H1 (cell line): ENCODE results near the gene HDAC9. TPM values are rescaled to one million over a fixed set of nuclear protein-coding genes. Genes with fewer than 3 reads are reported as not detected.
A peak's percentile ranks its signal among the peaks of the same experiment; 100 is the strongest.

Experiments used
- CTCF ChIA-PET: fragments of 300-600 bp; sonication (Branson Sonifier 250); formaldehyde crosslinking; loops from one replicate; lab custom pipeline; 2021; ENCODE audit not compliant: partially characterized antibody; lab: Charles Lee
- POLR2A ChIA-PET: fragments of 300-600 bp; sonication (Branson Sonifier 250); formaldehyde crosslinking; loops from one replicate; lab custom pipeline; 2021; ENCODE audit warnings: inconsistent platforms; ENCODE audit not compliant: partially characterized antibody; lab: Charles Lee
- DNase-seq, 2 experiments: peaks; one replicate each; pipeline versions ENCODE4 v3.0.0 to v3.0.0-alpha.2; 2010 to 2022; ENCODE audit warnings: low spot score in 2 of 2, low read depth in 1 of 2, mixed read lengths in 1 of 2
- FAIRE-seq: peaks from 2 replicates; lab custom pipeline; 2011; peaks lifted over from hg19 to GRCh38; lab: Jason Lieb, UNC
- H2AFZ ChIP-seq: 2 replicates; pipeline ENCODE4 v1.8.1; 2012; ENCODE audit warnings: low read length, inconsistent platforms
- H2AK5ac ChIP-seq: 2 replicates; pipeline ENCODE4 v1.6.1; 2013; ENCODE audit warnings: low read depth, low read length
- H2BK120ac ChIP-seq: replicated peaks from 2 replicates; pipeline ENCODE3; 2013; ENCODE audit warnings: low read depth, low read length, inconsistent platforms
- H2BK12ac ChIP-seq: 2 replicates; pipeline ENCODE4 v1.6.1; 2013; ENCODE audit warnings: low read depth, low read length
- H2BK15ac ChIP-seq: 2 replicates; pipeline ENCODE4 v1.6.1; 2013; ENCODE audit warnings: low read length
- H2BK20ac ChIP-seq: 2 replicates; pipeline ENCODE4 v1.6.1; 2013; ENCODE audit warnings: low read length
- H2BK5ac ChIP-seq: 2 replicates; pipeline ENCODE4 v1.6.1; 2013; ENCODE audit warnings: low read depth, low read length
- H3K14ac ChIP-seq: 2 replicates; pipeline ENCODE4 v1.6.1; 2013; ENCODE audit warnings: inconsistent platforms; ENCODE audit not compliant: insufficient read length
- H3K18ac ChIP-seq: 2 replicates; pipeline ENCODE4 v1.6.1; 2013; ENCODE audit warnings: low read length; ENCODE audit errors: extremely low read depth
- H3K23ac ChIP-seq: 2 replicates; pipeline ENCODE4 v1.6.1; 2013; ENCODE audit warnings: inconsistent platforms; ENCODE audit not compliant: insufficient read length
- H3K23me2 ChIP-seq: 2 replicates; pipeline ENCODE4 v1.6.1; 2013; ENCODE audit warnings: low read depth, low read length
- H3K27ac ChIP-seq: 2 replicates; pipeline ENCODE4 v1.6.1; 2011; ENCODE audit warnings: low read depth, low read length, inconsistent platforms
- H3K27me3 ChIP-seq, 4 experiments: replicated peaks in 1 of 4; 1 replicate in 1 of 4; 2 replicates in 3 of 4; pipeline versions ENCODE4 v1.6.1 to v1.8.1; 2011 to 2013; ENCODE audit warnings: low read length in 3 of 4, mild to moderate bottlenecking in 3 of 4, inconsistent platforms in 2 of 4, mixed read lengths in 2 of 4, moderate library complexity in 1 of 4; ENCODE audit not compliant: control insufficient read depth in 3 of 4, insufficient read depth in 3 of 4; ENCODE audit errors: extremely low read depth in 1 of 4
- H3K36me3 ChIP-seq, 4 experiments: 2 replicates each; pipeline versions ENCODE4 v1.6.1 to v1.8.1; 2011 to 2013; ENCODE audit warnings: mild to moderate bottlenecking in 4 of 4, low read length in 3 of 4, moderate library complexity in 2 of 4, control low read depth in 1 of 4, inconsistent platforms in 1 of 4; ENCODE audit not compliant: insufficient read depth in 4 of 4, control insufficient read depth in 2 of 4
- H3K4ac ChIP-seq: replicated peaks from 2 replicates; pipeline ENCODE3; 2013; ENCODE audit warnings: low read length, low read depth, mixed read lengths, inconsistent platforms; ENCODE audit not compliant: insufficient read length
- H3K4me1 ChIP-seq, 4 experiments: replicated peaks in 1 of 4; 1 replicate in 1 of 4; 2 replicates in 3 of 4; pipeline versions ENCODE4 v1.6.1 to v1.8.1; 2011 to 2013; ENCODE audit warnings: low read length in 3 of 4, inconsistent platforms in 2 of 4, mixed read lengths in 1 of 4; ENCODE audit not compliant: insufficient read depth in 4 of 4, control insufficient read depth in 3 of 4
- H3K4me2 ChIP-seq, 2 experiments: 2 replicates each; pipeline versions ENCODE4 v1.6.1 to v1.8.1; 2011 to 2013; ENCODE audit warnings: low read depth in 2 of 2, low read length in 2 of 2, control low read depth in 1 of 2, inconsistent platforms in 1 of 2, mild to moderate bottlenecking in 1 of 2; ENCODE audit not compliant: insufficient read depth in 1 of 2
- H3K4me3 ChIP-seq, 4 experiments: fragments of 200-600, 300-600 bp in 1 of 4; sonication (generic), shearing (Covaris generic), sonication (Bioruptor Twin) in 1 of 4; 2 replicates each; pipeline versions ENCODE4 v1.5.1 to v1.8.1; 2011 to 2016; ENCODE audit warnings: low read length in 4 of 4, low read depth in 3 of 4, control low read depth in 2 of 4, inconsistent platforms in 2 of 4, mild to moderate bottlenecking in 2 of 4, mixed read lengths in 1 of 4, moderate library complexity in 1 of 4; ENCODE audit not compliant: insufficient read depth in 2 of 4; ENCODE audit errors: extremely low read depth in 1 of 4
- H3K56ac ChIP-seq: replicated peaks from 2 replicates; pipeline ENCODE3; 2013; ENCODE audit warnings: low read depth, mild to moderate bottlenecking, mixed read lengths, low read length, inconsistent platforms; ENCODE audit not compliant: insufficient read length
- H3K79me1 ChIP-seq: 2 replicates; pipeline ENCODE4 v1.6.1; 2013; ENCODE audit warnings: low read depth, low read length, control low read depth
- H3K79me2 ChIP-seq, 2 experiments: 2 replicates each; pipeline versions ENCODE4 v1.6.1 to v1.8.1; 2012 to 2013; ENCODE audit warnings: low read length in 2 of 2, mild to moderate bottlenecking in 2 of 2, inconsistent platforms in 1 of 2; ENCODE audit not compliant: insufficient read depth in 2 of 2, control insufficient read depth in 1 of 2
- H3K9ac ChIP-seq, 4 experiments: replicated peaks in 1 of 4; 1 replicate in 1 of 4; 2 replicates in 3 of 4; pipeline versions ENCODE4 v1.6.1 to v1.8.1; 2011 to 2013; ENCODE audit warnings: low read depth in 3 of 4, low read length in 3 of 4, control low read depth in 2 of 4, mild to moderate bottlenecking in 2 of 4, moderate library complexity in 2 of 4, inconsistent platforms in 1 of 4; ENCODE audit errors: extremely low read depth in 1 of 4
- H3K9me3 ChIP-seq, 2 experiments: 2 replicates each; pipeline versions ENCODE4 v1.6.1 to v1.8.1; 2012 to 2013; ENCODE audit warnings: mild to moderate bottlenecking in 2 of 2, moderate library complexity in 2 of 2, control low read depth in 1 of 2, inconsistent platforms in 1 of 2, low read depth in 1 of 2, low read length in 1 of 2, mixed read lengths in 1 of 2; ENCODE audit not compliant: insufficient read depth in 2 of 2
- H4K20me1 ChIP-seq, 2 experiments: replicated peaks in 1 of 2; 2 replicates each; pipeline versions ENCODE3 to v1.8.1; 2011 to 2013; ENCODE audit warnings: inconsistent platforms in 2 of 2, low read length in 2 of 2, mild to moderate bottlenecking in 1 of 2; ENCODE audit not compliant: insufficient read depth in 2 of 2, control insufficient read depth in 1 of 2
- H4K5ac ChIP-seq: 2 replicates; pipeline ENCODE4 v1.6.1; 2013; ENCODE audit warnings: low read length, low read depth, mixed read lengths, inconsistent platforms; ENCODE audit not compliant: insufficient read length
- H4K8ac ChIP-seq: 2 replicates; pipeline ENCODE4 v1.8.0; 2013; ENCODE audit warnings: mild to moderate bottlenecking, moderate library complexity, low read length, inconsistent platforms; ENCODE audit not compliant: insufficient read depth; ENCODE audit errors: extremely low read depth
- H4K91ac ChIP-seq: replicated peaks from 2 replicates; pipeline ENCODE3; 2013; ENCODE audit warnings: low read length, mixed read lengths, inconsistent platforms; ENCODE audit not compliant: insufficient read length
- ASH2L ChIP-seq: fragments of 200-600, 300-600 bp; sonication (generic); IDR thresholded peaks from one replicate; pipeline ENCODE4 v1.7.1; 2017; ENCODE audit warnings: low read length
- GTF2F1 ChIP-seq: IDR thresholded peaks from 2 replicates; pipeline ENCODE4 v1.6.1; 2012; ENCODE audit warnings: low read depth, low read length, improper control_type of control experiment, borderline replicate concordance
- MAX ChIP-seq: IDR thresholded peaks from 2 replicates; pipeline ENCODE4 v1.6.1; 2012; ENCODE audit warnings: inconsistent platforms
- SP4 ChIP-seq: IDR thresholded peaks from 2 replicates; pipeline ENCODE4 v1.6.1; 2012; ENCODE audit warnings: low read length, inconsistent platforms
- TAF7 ChIP-seq: optimal IDR thresholded peaks from 2 replicates; pipeline ENCODE3; 2011; ENCODE audit warnings: low read depth, mild to moderate bottlenecking, inconsistent platforms, low read length, moderate library complexity, borderline replicate concordance
- TCF12 ChIP-seq: IDR thresholded peaks from 2 replicates; pipeline ENCODE4 v1.6.1; 2011; ENCODE audit warnings: low read depth, mild to moderate bottlenecking, low read length
- WGBS, 2 experiments: shearing (Covaris generic) in 1 of 2; methylation state at CpG; one replicate each; pipeline versions ENCODE4 v1.1.6 to v1.1.7; 2013 to 2015; ENCODE audit warnings: low lambda C conversion rate in 2 of 2, mixed read lengths in 2 of 2, inconsistent platforms in 1 of 2, low coverage in 1 of 2, missing lambda C conversion rate in 1 of 2; ENCODE audit not compliant: insufficient replicate concordance in 2 of 2, insufficient coverage in 1 of 2, insufficient read length in 1 of 2; ENCODE audit errors: extremely low coverage in 1 of 2, missing lambda C conversion rate in 1 of 2; 5-methylcytosine and 5-hydroxymethylcytosine counted together
- polyA plus RNA-seq, 7 experiments: library from polyadenylated mRNA; depleted of rRNA in 3 of 7; stranded (reverse) in 5 of 7; unstranded in 2 of 7; fragments of >200 nt in 5 of 7; fragments of 200-250 nt in 2 of 7; gene quantifications; 1 replicate in 5 of 7; 2 replicates in 1 of 7; 4 replicates in 1 of 7; pipeline versions ENCODE4 v1.2.1 to v1.2.3, GENCODE V29; 2011 to 2013; ENCODE audit warnings: missing spikeins in 2 of 7, mixed read lengths in 2 of 7
- total RNA-seq: library from RNA; stranded (reverse); fragmentation: NEBNext Ultra II Directional; extraction: Animal tissue kit (Norgen Biotek cat#: 25700); gene quantifications from 2 replicates; pipeline ENCODE4 v1.2.1, GENCODE V29; 2021

Gene HDAC9
- total and polyA plus RNA-seq, 2 of the 8 experiments (the other 6 are each of a cell fraction or from before 2014, with no cell fraction given): 9.5 to 13.1 TPM

DNA sequence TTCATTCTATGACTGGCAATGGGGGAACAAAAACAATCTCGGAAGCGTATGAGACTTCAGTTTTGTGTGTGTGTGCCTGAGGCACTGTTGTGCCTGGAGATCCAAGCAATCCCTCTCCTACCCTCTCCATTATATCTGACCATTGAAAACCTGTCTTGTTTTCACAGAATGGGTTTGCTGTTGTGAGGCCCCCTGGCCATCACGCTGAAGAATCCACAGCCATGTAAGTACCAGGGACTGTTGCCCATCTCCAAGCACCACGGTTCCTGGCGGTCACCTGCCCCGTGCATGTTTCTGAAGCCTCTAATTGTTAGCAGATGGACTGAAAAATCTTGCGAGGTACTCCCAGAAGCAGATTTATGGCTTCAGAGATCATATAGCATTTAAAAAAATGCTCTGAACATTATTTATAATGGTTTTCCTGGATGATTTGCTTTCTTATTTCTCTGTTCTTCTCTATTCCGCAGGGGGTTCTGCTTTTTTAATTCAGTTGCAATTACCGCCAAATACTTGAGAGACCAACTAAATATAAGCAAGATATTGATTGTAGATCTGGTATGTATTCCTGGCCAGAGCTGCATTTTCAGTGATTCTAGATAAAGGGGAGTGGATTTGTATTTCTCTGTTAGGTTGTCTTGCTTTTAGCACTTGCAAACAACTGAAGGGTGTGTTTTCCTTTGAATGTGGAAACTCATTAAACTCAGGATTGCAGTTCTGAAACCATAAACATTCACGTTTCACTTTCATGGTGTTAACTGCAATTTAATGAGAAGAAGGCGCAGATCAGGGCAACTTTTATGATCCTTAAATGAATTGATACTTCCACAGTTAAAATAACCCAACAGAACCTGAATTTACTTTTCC is 333.7 kb downstream of the HDAC9 start:
- Histone ChIP-seq H2BK120ac (no peak overlapping the region), H3K4me2 (no peak overlapping the region), H4K5ac (no peak overlapping the region), H3K56ac (no peak overlapping the region), H3K9me3 (no peaks in the 10 kb centered on the region), H3K79me2 (no peaks in the 10 kb centered on the region), H3K79me1 (no peaks in the 10 kb centered on the region), H2AFZ (no peak overlapping the region), H2BK15ac (0 out of 2 replicates have a peak overlapping the region, but pooled peaks have one; percentile 5), H3K27ac (no peak overlapping the region), H4K20me1 (no peaks in the 10 kb centered on the region), H3K27me3 (no peaks in the 10 kb centered on the region), H3K4me3 (no peak overlapping the region), H2BK12ac (no peak overlapping the region), H2AK5ac (no peak overlapping the region), H3K4ac (no peak overlapping the region), H3K14ac (no peak overlapping the region), H3K9ac (no peak overlapping the region), H2BK5ac (no peak overlapping the region), H4K91ac (no peak overlapping the region), H3K4me1 (no peaks in the 10 kb centered on the region; a peak in 1 of 7 replicates), H4K8ac (no peak overlapping the region), H3K36me3 (no peaks in the 10 kb centered on the region), H3K23ac (no peak overlapping the region), H2BK20ac (no peak overlapping the region), H3K23me2 (no peaks in the 10 kb centered on the region), H3K18ac (no peak overlapping the region)
- FAIRE-seq (no peak), DNase-seq (no peak)
- TF ChIP-seq ASH2L: no peak
- TF ChIP-seq MAX: no peak
- no peak for TF ChIP-seq TAF7
- TF ChIP-seq SP4: no peak
- TF ChIP-seq GTF2F1: no peak
- no peak for TF ChIP-seq TCF12
- WGBS, 2 experiments: 91% methylated on average over 11 of the region's 11 CpGs; no CpG with 5 or more reads in 1 of the 2 experiments
- CTCF ChIA-PET: no interaction called here
- POLR2A ChIA-PET: no interaction called here
